Measurements from ENCODE around the gene ZNF536. TPM values are rescaled to one million over a fixed set of nuclear protein-coding genes. Genes with fewer than 3 reads are reported as not detected.
"Not testable (repeated sequence)": the region's sequence is repeated elsewhere in the genome, so short reads cannot be mapped to it uniquely, and the experiment has no call there.

Gene ZNF536
- polyA plus RNA-seq, 3 donors: 0.06 to 0.11 (median 0.07) TPM

- no peak overlapping the region for H3K27ac ChIP-seq (ENCODE audit: low read depth, low read length)
- WGBS, 3 donors: 74 to 83% (median 79%) methylated on average over 2 of the region's 2 CpGs
Observed at GRCh38 chr19:30395283-30395682, 23.1 kb downstream of the ZNF536 start.

DNA sequence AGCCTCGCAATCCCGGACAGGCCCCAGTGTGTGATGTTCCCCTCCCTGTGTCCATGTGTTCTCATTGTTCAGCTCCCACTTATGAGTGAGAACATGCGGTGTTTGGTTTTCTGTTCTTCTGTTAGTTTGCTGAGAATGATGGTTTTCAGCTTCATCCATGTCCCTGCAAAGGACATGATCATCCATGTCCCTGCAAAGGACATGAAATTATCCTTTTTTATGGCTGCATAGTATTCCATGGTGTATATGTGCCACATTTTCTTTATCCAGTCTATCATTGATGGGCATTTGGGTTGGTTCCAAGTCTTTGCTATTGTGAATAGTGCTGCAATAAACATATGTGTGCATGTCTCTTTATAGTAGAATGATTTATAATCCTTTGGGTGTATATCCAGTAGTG, 26.4 kb downstream of the ZNF536 start:
- not testable (repeated sequence) for H3K27ac ChIP-seq (ENCODE audit: low read depth, low read length)
- WGBS, 3 donors: 89 to 97% (median 95%) methylated on average over 3 of the region's 3 CpGs

GRCh38 chr19:30401956-30402355, 29.8 kb downstream of the ZNF536 start:
- no peak overlapping the region for H3K27ac ChIP-seq (ENCODE audit: low read depth, low read length)
- WGBS, 3 donors: 74 to 87% (median 84%) methylated on average over 4 of the region's 4 CpGs

DNA sequence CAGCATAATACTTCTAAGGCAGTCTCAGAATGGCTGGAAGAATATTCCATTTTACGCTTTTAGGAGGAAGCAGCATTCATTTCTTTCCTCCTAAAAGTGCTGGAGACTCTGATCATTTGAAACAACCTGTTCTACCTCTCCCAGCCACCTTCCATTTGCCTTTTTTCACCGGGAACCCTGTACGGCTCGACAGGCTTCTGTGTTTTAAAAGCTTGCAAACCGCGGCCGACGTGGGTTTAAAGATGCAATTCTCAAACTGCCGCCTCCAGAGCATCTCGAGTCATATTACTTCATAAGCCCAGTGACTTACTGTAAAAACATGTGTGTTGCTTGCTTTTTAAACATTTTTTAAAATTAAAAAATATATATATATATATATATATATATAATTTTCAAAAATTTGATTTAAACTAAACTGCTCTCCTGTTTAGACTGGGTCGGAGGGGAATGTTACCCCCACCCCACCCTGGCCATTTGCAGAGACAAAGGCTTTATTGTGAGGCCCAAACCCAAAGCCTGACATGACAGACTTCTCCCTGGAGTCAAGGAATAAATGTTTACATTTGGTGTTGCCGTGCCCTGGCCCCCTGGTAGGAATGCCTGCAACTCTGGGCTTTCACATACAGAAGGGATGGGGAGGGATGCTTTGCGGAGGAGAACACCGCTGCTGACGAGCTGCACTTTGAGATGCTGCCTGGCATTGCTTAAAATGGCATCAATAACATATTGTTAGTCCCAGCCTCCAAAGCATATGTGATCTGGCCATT, 30.4 kb downstream of the ZNF536 start:
- no peak overlapping the region for H3K27ac ChIP-seq (ENCODE audit: low read depth, low read length)
- 62 to 80% (median 77%) methylated on average over 15 of the region's 15 CpGs for WGBS, 3 donors

GRCh38 chr19:30403203-30403985, 31.2 kb downstream of the ZNF536 start:
- WGBS, 3 donors: 58 to 67% (median 65%) methylated on average over 12 of the region's 12 CpGs
- H3K27ac ChIP-seq (ENCODE audit: low read depth, low read length): no peak overlapping the region

DNA sequence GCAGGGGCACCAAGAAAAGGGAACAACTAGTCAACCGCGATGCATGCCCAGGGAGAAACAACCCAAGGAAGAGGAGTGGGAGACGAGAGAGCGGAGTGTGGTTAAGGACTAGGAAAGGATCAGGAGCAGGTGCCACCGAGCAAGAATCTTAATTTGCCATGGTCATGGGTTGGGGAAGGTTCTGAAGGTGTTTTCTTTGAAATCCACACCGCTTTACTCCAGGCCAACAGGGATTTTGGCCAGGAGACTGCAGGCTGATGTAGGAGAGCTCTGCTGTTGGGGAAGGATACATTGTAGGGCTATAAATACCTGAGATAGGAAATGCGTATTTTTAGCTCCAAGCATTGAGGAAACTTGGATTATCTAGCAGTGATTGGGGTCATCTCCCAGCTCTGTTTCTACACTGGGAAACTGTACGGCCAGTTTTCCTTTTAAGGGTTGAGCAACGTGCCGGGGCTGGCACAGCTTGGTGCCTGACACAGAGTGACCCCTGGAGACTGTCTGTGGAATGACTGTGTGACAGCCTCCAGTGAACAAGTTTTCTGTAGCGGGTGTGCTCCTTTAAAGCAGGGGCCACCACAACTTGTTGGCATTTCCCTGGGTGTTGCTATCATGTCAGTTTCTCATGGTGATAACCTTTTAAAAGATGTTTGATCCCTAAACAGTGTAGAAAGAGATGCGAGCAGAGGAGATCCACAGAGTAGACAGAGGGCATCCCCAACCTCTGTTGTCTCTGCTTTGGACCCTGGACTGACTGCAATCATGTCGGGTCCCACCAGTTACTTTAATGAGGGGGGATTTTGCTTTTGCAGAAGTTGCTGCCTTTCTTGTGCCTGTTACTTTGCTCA, 34.3 kb downstream of the ZNF536 start:
- H3K27ac ChIP-seq (ENCODE audit: low read depth, low read length): no peak overlapping the region
- WGBS, 3 donors: 54% methylated on average over 13 of the region's 13 CpGs

DNA sequence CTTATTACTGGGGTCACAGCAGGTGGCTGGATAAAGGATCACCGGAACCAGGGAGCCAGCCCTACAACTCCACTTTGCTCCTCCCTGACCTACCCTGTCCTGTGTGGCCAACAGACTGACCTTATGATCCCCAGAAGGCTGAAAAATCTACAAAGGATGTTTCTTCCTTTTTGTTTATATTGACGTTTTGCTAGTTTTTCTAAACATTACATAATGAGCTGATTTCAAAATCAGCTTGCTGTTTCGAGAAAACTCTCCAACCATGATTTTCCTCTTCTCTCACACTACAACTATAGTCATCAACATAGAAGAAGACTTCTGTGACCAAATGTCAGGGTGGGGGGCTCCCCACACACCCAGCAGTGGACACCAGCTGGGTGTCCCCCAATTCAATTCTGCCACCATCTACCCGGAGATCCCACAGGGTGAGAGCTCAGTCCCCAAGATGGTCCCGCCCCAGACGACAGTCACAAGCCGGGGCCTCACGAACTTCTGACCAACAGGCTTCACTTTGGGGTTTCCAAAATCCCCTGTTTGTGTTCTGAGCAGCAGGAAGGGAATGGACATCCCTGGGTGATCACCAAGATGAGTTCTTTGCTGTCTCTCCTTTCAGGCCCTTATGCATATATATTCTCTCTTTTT, 35.0 kb downstream of the ZNF536 start:
- H3K27ac ChIP-seq (ENCODE audit: low read depth, low read length): no peak overlapping the region

GRCh38 chr19:30408734-30409301, 36.6 kb downstream of the ZNF536 start:
- no peak overlapping the region for H3K27ac ChIP-seq (ENCODE audit: low read depth, low read length)
- WGBS, 3 donors: 85 to 89% (median 86%) methylated on average over 3 of the region's 3 CpGs

More for the DNA sequence above, 35.0 kb downstream of the ZNF536 start:
- 69 to 74% (median 73%) methylated on average over 8 of the region's 8 CpGs for WGBS, 3 donors

GRCh38 chr19:30411714-30412113, 39.5 kb downstream of the ZNF536 start:
- WGBS, 3 donors: 65 to 76% (median 75%) methylated on average over 1 of the region's 1 CpG
- no peak overlapping the region for H3K27ac ChIP-seq (ENCODE audit: low read depth, low read length)

DNA sequence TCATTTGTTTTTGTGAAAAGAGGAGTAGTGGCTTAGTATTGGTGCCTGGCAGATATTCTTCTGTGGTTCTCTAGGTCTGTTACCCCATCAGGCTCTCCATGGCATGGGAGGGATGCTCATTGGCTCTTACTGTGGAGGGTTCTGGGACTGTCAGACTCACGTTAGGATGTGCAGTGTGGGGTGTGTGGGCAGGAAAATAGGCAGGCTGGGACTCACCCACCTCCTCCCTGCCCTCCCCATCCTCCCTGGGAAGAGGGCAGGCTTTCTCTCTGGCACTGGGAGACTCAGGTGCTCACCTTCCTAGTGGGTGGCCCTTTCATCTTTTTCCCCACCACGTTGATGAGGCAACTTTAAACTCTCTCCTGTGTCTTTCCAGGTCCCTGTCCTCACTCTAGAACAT, 44.2 kb downstream of the ZNF536 start:
- WGBS, 3 donors: 17 to 36% (median 26%) methylated on average over 2 of the region's 2 CpGs
- H3K27ac ChIP-seq (ENCODE audit: low read depth, low read length): no peak overlapping the region

DNA sequence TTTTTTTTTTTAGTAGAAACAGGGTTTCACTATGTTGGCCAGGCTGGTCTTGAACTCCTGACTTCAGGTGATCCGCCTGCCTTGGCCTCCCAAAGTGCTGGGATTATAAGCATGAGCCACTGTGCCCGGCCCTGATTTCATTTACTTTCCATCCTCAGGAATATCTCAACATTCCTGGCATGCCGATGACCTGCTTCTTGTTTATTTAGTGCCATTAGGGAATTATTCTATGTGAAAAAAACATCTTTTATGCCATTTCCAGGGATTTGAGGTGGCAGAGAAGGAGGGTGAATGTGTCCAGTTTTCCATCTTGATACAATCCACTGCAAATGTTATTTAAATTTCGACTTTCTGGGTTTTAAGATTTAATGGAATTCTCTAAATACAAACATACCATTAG, 45.0 kb downstream of the ZNF536 start:
- 42 to 65% (median 63%) methylated on average over 4 of the region's 4 CpGs for WGBS, 3 donors
- H3K27ac ChIP-seq (ENCODE audit: low read depth, low read length): not testable (repeated sequence)

DNA sequence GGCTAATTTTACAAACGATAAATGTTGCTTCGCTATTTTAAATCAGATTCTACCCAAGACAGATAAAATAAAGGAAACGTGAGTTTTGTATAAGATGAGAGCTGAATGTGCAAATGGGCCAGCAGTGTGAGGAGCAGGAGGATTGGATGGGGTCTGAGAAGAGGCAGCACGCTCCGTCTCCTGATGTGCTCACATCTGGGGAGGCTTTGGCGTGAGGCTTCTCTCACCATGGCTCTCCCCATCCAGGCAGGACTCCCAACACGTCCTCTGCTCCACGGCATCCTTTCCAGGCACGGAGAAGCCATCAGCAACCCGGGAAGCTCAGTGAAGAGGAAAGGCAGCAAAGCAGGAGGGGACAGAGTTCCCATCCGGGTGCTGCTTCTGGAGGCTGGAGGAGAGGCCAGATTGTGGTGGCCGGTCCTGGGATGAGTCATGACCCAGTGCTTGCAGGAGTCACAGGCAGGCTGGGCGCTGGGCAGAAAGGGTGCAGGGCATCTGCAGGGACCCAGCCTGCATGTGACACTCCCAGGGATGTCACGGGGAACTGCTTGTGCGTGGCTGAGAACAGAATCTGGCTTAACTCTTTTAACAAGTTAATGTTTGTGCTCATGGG, 47.5 kb downstream of the ZNF536 start:
- H3K27ac ChIP-seq (ENCODE audit: low read depth, low read length): no peak overlapping the region
- 66 to 80% (median 71%) methylated on average over 15 of the region's 15 CpGs for WGBS, 3 donors

GRCh38 chr19:30420316-30420715, 48.1 kb downstream of the ZNF536 start:
- 71 to 81% (median 80%) methylated on average over 8 of the region's 8 CpGs for WGBS, 3 donors
- no peak overlapping the region for H3K27ac ChIP-seq (ENCODE audit: low read depth, low read length)

DNA sequence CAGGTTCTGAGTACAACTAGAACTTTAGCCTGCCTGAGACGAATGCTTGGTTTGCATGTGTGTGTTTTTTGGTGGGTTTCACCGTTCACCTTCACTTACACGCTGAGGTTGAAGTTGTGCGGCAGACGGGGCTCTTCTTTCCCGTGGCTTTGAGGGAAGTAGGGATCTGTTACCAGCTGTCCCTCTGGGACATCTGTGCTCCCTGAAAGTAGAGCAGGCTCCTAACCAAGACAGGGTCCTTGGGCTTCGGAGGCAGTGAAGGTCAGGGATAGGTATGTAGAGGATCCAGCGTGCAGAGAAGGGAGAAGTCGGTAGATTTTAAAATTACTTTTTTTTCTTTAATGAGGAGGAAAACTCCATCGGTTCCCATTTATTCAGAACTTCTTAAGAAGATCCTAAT, 48.7 kb downstream of the ZNF536 start:
- no peak overlapping the region for H3K27ac ChIP-seq (ENCODE audit: low read depth, low read length)
- WGBS, 3 donors: 72 to 84% (median 80%) methylated on average over 10 of the region's 10 CpGs

- no peak overlapping the region for H3K27ac ChIP-seq (ENCODE audit: low read depth, low read length)
- 86 to 89% (median 89%) methylated on average over 8 of the region's 8 CpGs for WGBS, 3 donors
Observed at GRCh38 chr19:30421571-30421970, 49.4 kb downstream of the ZNF536 start.

DNA sequence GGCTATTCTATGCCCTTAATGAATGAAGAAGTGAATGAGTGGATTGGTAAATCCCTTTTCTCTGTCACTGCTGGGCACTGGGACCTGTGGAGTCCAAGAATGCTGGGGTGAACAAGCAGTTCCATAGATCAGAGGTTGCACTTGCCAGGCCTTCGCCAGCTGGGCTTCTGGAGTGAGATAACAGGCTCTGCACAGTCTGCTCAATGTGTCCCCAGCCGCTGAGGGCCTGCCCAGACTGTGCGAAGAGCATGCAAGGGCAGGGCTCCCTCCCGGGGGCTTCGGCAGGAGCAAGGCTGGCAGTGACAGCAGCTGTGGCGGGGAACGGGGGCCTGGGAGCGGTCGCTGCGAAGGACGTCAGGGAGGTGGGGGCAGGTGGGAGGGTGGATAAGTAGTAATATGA, 51.3 kb downstream of the ZNF536 start:
- 62 to 89% (median 83%) methylated on average over 11 of the region's 11 CpGs for WGBS, 3 donors
- H3K27ac ChIP-seq (ENCODE audit: low read depth, low read length): no peak overlapping the region

DNA sequence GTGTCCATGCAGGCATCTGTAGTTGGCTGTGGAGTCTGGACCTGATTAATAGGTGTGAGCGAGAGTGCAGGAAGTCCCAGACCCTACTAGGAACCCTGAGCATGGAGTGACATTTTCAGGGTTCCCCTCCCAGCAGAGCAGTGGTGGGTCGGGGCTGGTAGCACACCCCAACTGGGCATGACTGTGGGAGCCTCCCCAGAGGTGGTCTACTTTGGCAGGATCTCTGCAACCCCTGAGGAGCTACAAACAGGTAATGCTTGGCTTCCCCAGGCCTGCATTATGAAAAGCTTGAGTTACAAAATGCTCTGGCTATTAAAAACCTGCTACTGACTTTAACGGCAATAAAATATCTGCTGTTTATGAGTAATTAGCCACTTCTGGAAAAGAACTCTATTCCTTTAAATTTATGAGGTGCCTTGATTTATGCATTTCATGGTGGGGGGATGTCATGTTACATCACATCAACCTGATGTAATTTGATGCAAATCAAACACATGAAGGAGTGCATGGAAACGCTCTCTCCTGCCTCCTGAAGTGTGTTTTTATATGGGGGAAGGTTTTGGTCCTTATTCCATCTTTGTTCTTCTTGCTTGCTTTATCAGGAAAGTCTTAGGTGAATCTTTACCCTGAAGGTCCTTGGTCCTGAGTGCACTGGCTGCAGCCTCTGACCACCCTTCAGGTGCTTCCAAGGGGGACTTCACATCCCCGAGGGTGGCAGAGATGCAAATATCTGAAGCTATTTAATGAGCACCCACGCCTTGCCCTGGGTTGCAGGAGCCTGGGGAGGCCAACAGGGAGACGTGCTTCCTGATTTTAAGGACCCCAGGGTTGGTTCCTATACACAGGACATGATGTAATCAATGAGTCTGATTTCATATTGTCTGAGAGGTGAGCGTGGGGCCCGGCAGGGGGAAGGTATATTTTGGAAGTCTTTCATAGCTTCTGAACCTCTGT, 54.0 kb downstream of the ZNF536 start:
- WGBS, 3 donors: 61 to 79% (median 72%) methylated on average over 9 of the region's 9 CpGs
- no peak overlapping the region for H3K27ac ChIP-seq (ENCODE audit: low read depth, low read length)

Measured in adipose tissue (tissue), 3 donors.